Left lung (tissue), 10 donors: ENCODE measurements around the gene FUZ. TPM values are rescaled to one million over a fixed set of nuclear protein-coding genes. Genes with fewer than 3 reads are reported as not detected.

ENCODE experiments used
- ATAC-seq: fragments of 200-7000 bp; cut with Tn5 transposase; one replicate; pipeline ENCODE4 v1.9.1; 2020; ENCODE audit warnings: moderate library complexity
- DNase-seq, 4 donors: peaks; one replicate each; pipeline ENCODE4 v3.0.0-alpha.2; 2013 to 2020
- H3K27ac ChIP-seq, 2 donors: fragments of 200-600 bp; sonication (generic) in 1 of 2; one replicate each; pipeline versions ENCODE4 v1.5.0 to v1.8.0; 2020 to 2021
- H3K27me3 ChIP-seq, 2 donors: fragments of 200-600 bp; sonication (generic) in 1 of 2; one replicate each; pipeline versions ENCODE4 v1.5.0 to v1.8.0; 2020 to 2021
- H3K36me3 ChIP-seq, 2 donors: fragments of 200-600 bp; sonication (generic) in 1 of 2; one replicate each; pipeline versions ENCODE4 v1.5.0 to v1.8.0; 2020 to 2021
- H3K4me1 ChIP-seq, 2 donors: fragments of 200-600 bp; one replicate each; pipeline ENCODE4 v1.8.0; 2021
- H3K4me3 ChIP-seq, 2 donors: fragments of 200-600 bp; sonication (generic) in 1 of 2; one replicate each; pipeline versions ENCODE4 v1.5.0 to v1.8.0; 2020 to 2021; ENCODE audit warnings: mild to moderate bottlenecking in 1 of 2
- H3K9me3 ChIP-seq, 2 donors: fragments of 200-600 bp; sonication (generic) in 1 of 2; one replicate each; pipeline versions ENCODE4 v1.5.0 to v1.8.0; 2020 to 2021
- CTCF ChIP-seq, 2 donors: fragments of 200-600 bp; sonication (generic) in 1 of 2; IDR thresholded peaks; one replicate each; pipeline versions ENCODE4 v1.5.0 to v1.8.0; 2021; ENCODE audit warnings: antibody characterized with exemption in 2 of 2
- intact Hi-C, 2 donors: fragments of 100-400 bp; cut with DNase I; formaldehyde crosslinking; loops; one replicate each; pipeline versions ENCODE4 v1.11.2 to v1.14.2; 2022
- polyA plus RNA-seq, 6 donors: library from polyadenylated mRNA; unstranded; fragments of 120-200 nt; gene quantifications; one replicate each; pipeline ENCODE4 v1.2.1, GENCODE V29; 2013; ENCODE audit not compliant: insufficient read length in 6 of 6
- total RNA-seq, 2 donors: library from RNA; stranded (reverse); fragmentation: NEBNext Ultra II Directional; extraction: Animal tissue kit (Norgen Biotek cat#: 25700); gene quantifications; one replicate each; pipeline ENCODE4 v1.2.1, GENCODE V29; 2021
- donor health status: DM: no; HTN: yes; CAD: no.
- donor health status: DM: no; HTN: no; CAD: no.

Gene FUZ
- total and polyA plus RNA-seq, 8 donors, result 15.3 to 31.7 (median 25.8) TPM

- DNase-seq, result no peak
- Histone ChIP-seq H3K27me3 (no peaks in the 10 kb centered on the region), H3K4me3 (no peak overlapping the region), H3K9me3 (no peaks in the 10 kb centered on the region), H3K36me3 (peaks cover 0 to 1% of the 10 kb centered on the region in 2 donors), H3K4me1 (peaks cover 7 to 30% of the 10 kb centered on the region in 2 donors), H3K27ac (no peak overlapping the region)
- TF ChIP-seq CTCF (IDR thresholded peaks at IDR 0.05), result no peak
- intact Hi-C loops, result no loop called here
- ATAC-seq, result no peak
These were observed 1.8 kb downstream of the FUZ start for GRCh38 chr19:49811328-49811727.

GRCh38 chr19:49809941-49810389 is 3.1 kb downstream of the FUZ start:
- peaks cover 7 to 30% of the 10 kb centered on the region in 2 donors for H3K4me1 ChIP-seq
- H3K4me3 ChIP-seq, result peak overlapping the region in 1 of 2 donors; percentile 76
- ATAC-seq, result no peak

GRCh38 chr19:49809160-49809940 is 3.7 kb downstream of the FUZ start:
- DNase-seq (peak in 2 of 4 donors; percentile 63 to 91), ATAC-seq (peak; percentile 46)
- Histone ChIP-seq H3K4me1 (peaks cover 7 to 30% of the 10 kb centered on the region in 2 donors), H3K9me3 (no peaks in the 10 kb centered on the region), H3K4me3 (peak overlapping the region; percentile 76 to 78), H3K27ac (peak overlapping the region; percentile 79 to 83), H3K36me3 (peaks cover 0 to 21% of the 10 kb centered on the region in 2 donors), H3K27me3 (no peaks in the 10 kb centered on the region)
- intact Hi-C loops, result no loop called here
- TF ChIP-seq CTCF (IDR thresholded peaks at IDR 0.05), result no peak

More at GRCh38 chr19:49809941-49810389, 3.1 kb downstream of the FUZ start:
- Histone ChIP-seq H3K36me3 (peaks cover 0 to 15% of the 10 kb centered on the region in 2 donors), H3K9me3 (no peaks in the 10 kb centered on the region), H3K27me3 (no peaks in the 10 kb centered on the region), H3K27ac (peak overlapping the region; percentile 79 to 83)
- intact Hi-C loops, result no loop called here
- no peak for DNase-seq
- TF ChIP-seq CTCF (IDR thresholded peaks at IDR 0.05), result no peak

GRCh38 chr19:49808711-49809159 is 4.4 kb downstream of the FUZ start:
- ATAC-seq (peak; percentile 80), DNase-seq (peak; percentile 85 to 96 (median 94))
- no peak for TF ChIP-seq CTCF (IDR thresholded peaks at IDR 0.05)
- H3K9me3 ChIP-seq, result no peaks in the 10 kb centered on the region
- peak overlapping the region; percentile 79 to 83 for H3K27ac ChIP-seq
- intact Hi-C loops, result no loop called here
- H3K4me3 ChIP-seq, result peak overlapping the region; percentile 76 to 78
- H3K4me1 ChIP-seq, result peaks cover 7 to 30% of the 10 kb centered on the region in 2 donors
- H3K36me3 ChIP-seq, result peaks cover 0 to 27% of the 10 kb centered on the region in 2 donors
- no peaks in the 10 kb centered on the region for H3K27me3 ChIP-seq

- Histone ChIP-seq H3K27me3 (no peaks in the 10 kb centered on the region), H3K9me3 (no peaks in the 10 kb centered on the region), H3K4me1 (peaks cover 7 to 30% of the 10 kb centered on the region in 2 donors), H3K27ac (peak overlapping the region; percentile 79 to 83), H3K36me3 (peaks cover 0 to 34% of the 10 kb centered on the region in 2 donors), H3K4me3 (peak overlapping the region in 1 of 2 donors; percentile 76)
- DNase-seq, result no peak
- TF ChIP-seq CTCF (IDR thresholded peaks at IDR 0.05), result no peak
- intact Hi-C loops, result no loop called here
- ATAC-seq, result no peak
These were observed 5.0 kb downstream of the FUZ start for GRCh38 chr19:49807904-49808675.
